Activated CD8-positive, alpha-beta memory T cell treated with anti-CD3 and anti-CD28 coated beads, Interleukin-2, amount 50 U/mL, for 24 hours (primary cell): ENCODE data around the gene NTHL1.

Experiments
- DNase-seq: peaks from one replicate; pipeline ENCODE4 v3.0.0-alpha.2; 2020; ENCODE audit errors: extremely low read depth

NTHL1 gene

GRCh38 chr16:2063861-2064260, 16.2 kb upstream of the NTHL1 start:
- no peak for DNase-seq

GRCh38 chr16:2062801-2063200, 15.2 kb upstream of the NTHL1 start:
- no peak for DNase-seq

GRCh38 chr16:2061526-2061925, 13.9 kb upstream of the NTHL1 start:
- DNase-seq: no peak

GRCh38 chr16:2061023-2061422, 13.4 kb upstream of the NTHL1 start:
- DNase-seq: no peak

- DNase-seq: no peak
These were observed 12.7 kb upstream of the NTHL1 start for GRCh38 chr16:2060346-2060745.

GRCh38 chr16:2058872-2059271, 11.2 kb upstream of the NTHL1 start:
- DNase-seq: no peak

GRCh38 chr16:2058420-2058819, 10.8 kb upstream of the NTHL1 start:
- no peak for DNase-seq

GRCh38 chr16:2057438-2057837, 9.8 kb upstream of the NTHL1 start:
- no peak for DNase-seq

GRCh38 chr16:2056681-2057407, 9.2 kb upstream of the NTHL1 start:
- no peak for DNase-seq

GRCh38 chr16:2056077-2056476, 8.4 kb upstream of the NTHL1 start:
- no peak for DNase-seq

GRCh38 chr16:2054543-2055245, 7.1 kb upstream of the NTHL1 start:
- DNase-seq: no peak

- DNase-seq: no peak
These were observed 6.3 kb upstream of the NTHL1 start for GRCh38 chr16:2053897-2054296.

- DNase-seq: no peak
These were observed 5.6 kb upstream of the NTHL1 start for GRCh38 chr16:2053211-2053610.

- DNase-seq: no peak
These were observed 496 bp upstream of the NTHL1 start for GRCh38 chr16:2048116-2048543.

GRCh38 chr16:2046893-2047329, 723 bp downstream of the NTHL1 start:
- no peak for DNase-seq

- DNase-seq: no peak
These were observed 1.4 kb downstream of the NTHL1 start for GRCh38 chr16:2045965-2046892.

- DNase-seq: no peak
These were observed 3.1 kb downstream of the NTHL1 start for GRCh38 chr16:2044541-2044940.

- no peak for DNase-seq
These were observed 3.8 kb downstream of the NTHL1 start for GRCh38 chr16:2043667-2044451.

- no peak for DNase-seq
These were observed 4.5 kb downstream of the NTHL1 start for GRCh38 chr16:2042986-2043666.

GRCh38 chr16:2042171-2042985, 5.3 kb downstream of the NTHL1 start:
- DNase-seq: no peak
